Measurements from ENCODE around the gene ACSL6.

DNA sequence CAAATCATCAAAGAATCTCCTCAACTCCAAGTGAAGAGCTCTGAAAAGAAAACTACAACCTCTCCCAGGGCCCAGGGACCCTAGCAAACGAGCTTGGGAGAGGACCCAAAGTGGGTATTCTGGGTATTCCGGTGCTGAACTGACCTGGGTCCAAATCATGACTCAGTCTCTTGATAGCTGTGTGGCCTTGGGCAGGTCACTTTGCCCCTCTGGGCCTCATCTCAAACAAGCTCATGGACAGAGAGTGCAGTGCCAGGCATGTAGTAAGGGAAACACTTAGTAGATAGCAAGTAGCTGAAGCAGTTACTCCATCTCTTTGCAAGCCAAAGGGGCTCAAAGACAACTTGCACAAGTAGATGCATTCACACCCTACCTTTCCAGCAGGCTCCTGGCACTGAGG is 12.4 kb downstream of the ACSL6 start:
- TF ChIP-seq, protein P1, sequence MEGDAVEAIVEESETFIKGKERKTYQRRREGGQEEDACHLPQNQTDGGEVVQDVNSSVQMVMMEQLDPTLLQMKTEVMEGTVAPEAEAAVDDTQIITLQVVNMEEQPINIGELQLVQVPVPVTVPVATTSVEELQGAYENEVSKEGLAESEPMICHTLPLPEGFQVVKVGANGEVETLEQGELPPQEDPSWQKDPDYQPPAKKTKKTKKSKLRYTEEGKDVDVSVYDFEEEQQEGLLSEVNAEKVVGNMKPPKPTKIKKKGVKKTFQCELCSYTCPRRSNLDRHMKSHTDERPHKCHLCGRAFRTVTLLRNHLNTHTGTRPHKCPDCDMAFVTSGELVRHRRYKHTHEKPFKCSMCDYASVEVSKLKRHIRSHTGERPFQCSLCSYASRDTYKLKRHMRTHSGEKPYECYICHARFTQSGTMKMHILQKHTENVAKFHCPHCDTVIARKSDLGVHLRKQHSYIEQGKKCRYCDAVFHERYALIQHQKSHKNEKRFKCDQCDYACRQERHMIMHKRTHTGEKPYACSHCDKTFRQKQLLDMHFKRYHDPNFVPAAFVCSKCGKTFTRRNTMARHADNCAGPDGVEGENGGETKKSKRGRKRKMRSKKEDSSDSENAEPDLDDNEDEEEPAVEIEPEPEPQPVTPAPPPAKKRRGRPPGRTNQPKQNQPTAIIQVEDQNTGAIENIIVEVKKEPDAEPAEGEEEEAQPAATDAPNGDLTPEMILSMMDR (IDR thresholded peaks at IDR 0.05) = no peak
- no peak for TF ChIP-seq POLR2A (IDR thresholded peaks at IDR 0.05)
